Neural crest cell (in vitro differentiated cells): ENCODE data around the gene REP15. TPM values are rescaled to one million over a fixed set of nuclear protein-coding genes. Genes with fewer than 3 reads are reported as not detected.
"Not testable (repeated sequence)": the region's sequence is repeated elsewhere in the genome, so short reads cannot be mapped to it uniquely, and the experiment has no call there.

ENCODE experiments used
- DNase-seq: peaks from one replicate; pipeline ENCODE4 v3.0.0; 2021; ENCODE audit warnings: low read depth, mixed read lengths, low spot score
- H3K27ac Mint-ChIP-seq: one replicate; pipeline ENCODE4 v1.8.0; 2021; ENCODE audit warnings: mild to moderate bottlenecking, mixed read lengths; ENCODE audit not compliant: unreplicated experiment
- H3K27me3 Mint-ChIP-seq: 2 replicates; pipeline ENCODE4 v1.8.0; 2021; ENCODE audit warnings: low read depth, mild to moderate bottlenecking, mixed read lengths
- H3K36me3 Mint-ChIP-seq: 2 replicates; pipeline ENCODE4 v1.8.0; 2021; ENCODE audit warnings: low read depth, mild to moderate bottlenecking, mixed read lengths
- H3K4me1 Mint-ChIP-seq: 2 replicates; pipeline ENCODE4 v1.8.0; 2021; ENCODE audit warnings: mixed read lengths
- H3K4me3 Mint-ChIP-seq: one replicate; pipeline ENCODE4 v1.8.0; 2021; ENCODE audit warnings: mild to moderate bottlenecking, mixed read lengths
- H3K9me3 Mint-ChIP-seq: 2 replicates; pipeline ENCODE4 v1.8.0; 2021; ENCODE audit warnings: mixed read lengths
- total RNA-seq: library from RNA; stranded (reverse); gene quantifications from 2 replicates; pipeline ENCODE4 v1.2.1, GENCODE V29; 2021
- TF ChIP-seq, protein P1 (sequence below): fragments of 200-600 bp; sonication (generic); conservative IDR thresholded peaks from 2 replicates; pipeline ENCODE4 v1.5.0; 2021; ENCODE audit warnings: antibody characterized with exemption, mild to moderate bottlenecking

REP15 gene
- total RNA-seq, 1 donor from 2014 or later: 1.5 TPM

DNA sequence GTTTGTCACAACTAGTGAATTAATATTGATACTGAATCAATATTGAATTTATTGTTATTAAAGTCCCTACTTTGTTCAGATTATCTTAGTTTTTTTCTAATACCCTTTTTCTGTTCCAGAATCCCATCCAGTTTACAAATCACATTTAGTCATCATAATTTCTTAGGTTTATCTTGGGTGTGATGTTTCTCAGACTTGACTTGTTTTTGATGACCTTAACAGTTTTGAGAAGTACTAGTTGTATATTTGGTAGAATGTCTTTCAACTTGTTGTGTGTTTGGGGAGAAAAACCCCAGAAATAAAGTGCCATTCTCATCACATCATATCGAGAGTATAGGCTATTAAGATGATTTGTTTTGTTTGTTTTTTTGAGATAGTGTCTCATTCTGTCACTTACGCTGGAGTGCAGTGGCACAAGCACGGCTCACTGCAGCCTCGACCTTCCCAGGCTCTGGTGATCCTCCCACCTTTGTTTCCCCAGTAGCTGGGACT lies 33.9 kb downstream of the REP15 start:
- Mint-ChIP-seq H3K9me3 (no peaks in the 10 kb centered on the region), H3K27ac (peak overlapping the region; percentile 35), H3K27me3 (no peaks in the 10 kb centered on the region), H3K4me3 (no peak overlapping the region), H3K4me1 (no peaks in the 10 kb centered on the region), H3K36me3 (peaks cover 7% of the 10 kb centered on the region)
- TF ChIP-seq, protein P1, sequence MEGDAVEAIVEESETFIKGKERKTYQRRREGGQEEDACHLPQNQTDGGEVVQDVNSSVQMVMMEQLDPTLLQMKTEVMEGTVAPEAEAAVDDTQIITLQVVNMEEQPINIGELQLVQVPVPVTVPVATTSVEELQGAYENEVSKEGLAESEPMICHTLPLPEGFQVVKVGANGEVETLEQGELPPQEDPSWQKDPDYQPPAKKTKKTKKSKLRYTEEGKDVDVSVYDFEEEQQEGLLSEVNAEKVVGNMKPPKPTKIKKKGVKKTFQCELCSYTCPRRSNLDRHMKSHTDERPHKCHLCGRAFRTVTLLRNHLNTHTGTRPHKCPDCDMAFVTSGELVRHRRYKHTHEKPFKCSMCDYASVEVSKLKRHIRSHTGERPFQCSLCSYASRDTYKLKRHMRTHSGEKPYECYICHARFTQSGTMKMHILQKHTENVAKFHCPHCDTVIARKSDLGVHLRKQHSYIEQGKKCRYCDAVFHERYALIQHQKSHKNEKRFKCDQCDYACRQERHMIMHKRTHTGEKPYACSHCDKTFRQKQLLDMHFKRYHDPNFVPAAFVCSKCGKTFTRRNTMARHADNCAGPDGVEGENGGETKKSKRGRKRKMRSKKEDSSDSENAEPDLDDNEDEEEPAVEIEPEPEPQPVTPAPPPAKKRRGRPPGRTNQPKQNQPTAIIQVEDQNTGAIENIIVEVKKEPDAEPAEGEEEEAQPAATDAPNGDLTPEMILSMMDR: no peak
- DNase-seq: no peak

DNA sequence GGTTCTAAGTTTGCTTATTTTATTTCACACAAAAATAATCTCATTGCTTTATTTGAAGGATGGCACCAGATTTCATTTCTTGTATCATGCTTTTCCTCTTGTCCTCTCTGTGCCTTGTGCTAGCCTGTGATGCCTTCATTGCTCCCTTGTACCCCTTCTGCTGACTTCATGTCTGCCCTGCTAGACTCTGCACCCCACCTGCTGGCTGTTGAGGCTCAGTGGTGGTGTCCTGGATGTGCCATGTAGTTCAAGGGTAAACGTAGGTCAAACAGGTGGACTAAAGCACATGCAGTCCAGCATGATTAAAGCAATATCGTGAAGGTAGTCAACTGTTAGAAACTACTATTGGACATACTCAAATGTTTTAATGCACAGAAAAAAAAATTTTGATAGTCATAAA lies 36.0 kb downstream of the REP15 start:
- no peak overlapping the region for H3K27ac Mint-ChIP-seq
- no peak for DNase-seq
- no peaks in the 10 kb centered on the region for H3K36me3 Mint-ChIP-seq
- TF ChIP-seq, protein P1: peak; percentile 25
- no peaks in the 10 kb centered on the region for H3K9me3 Mint-ChIP-seq
- no peaks in the 10 kb centered on the region for H3K27me3 Mint-ChIP-seq
- H3K4me3 Mint-ChIP-seq: no peak overlapping the region
- H3K4me1 Mint-ChIP-seq: no peaks in the 10 kb centered on the region

DNA sequence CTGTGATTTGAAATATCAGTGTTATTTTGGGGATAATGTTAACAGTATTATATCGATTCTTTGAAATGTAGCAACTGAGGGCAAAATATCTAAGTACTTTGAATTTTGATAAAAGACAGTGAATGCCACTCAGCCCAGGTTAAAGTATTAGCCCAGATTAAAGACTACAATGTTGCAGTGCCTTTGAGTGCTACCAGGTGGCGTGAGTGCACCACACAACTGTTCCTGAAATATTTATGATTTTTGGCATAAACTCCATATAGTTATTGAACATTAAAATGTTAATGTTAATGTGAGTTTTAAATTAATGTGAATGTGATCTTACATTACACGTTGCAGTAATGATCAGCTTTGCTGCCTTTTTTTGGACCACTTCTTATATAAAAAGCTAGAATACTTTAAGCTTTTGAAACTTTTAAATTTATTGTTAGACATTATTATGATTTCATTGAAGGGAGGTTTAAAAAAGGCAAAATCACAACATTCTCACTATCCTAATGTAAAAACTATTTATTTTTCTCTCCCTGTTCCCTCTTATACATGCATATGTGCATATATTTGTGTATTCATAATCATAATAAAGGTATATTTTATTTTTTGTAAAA lies 36.9 kb downstream of the REP15 start:
- TF ChIP-seq, protein P1: peak; percentile 98
- H3K27ac Mint-ChIP-seq: no peak overlapping the region
- no peaks in the 10 kb centered on the region for H3K4me1 Mint-ChIP-seq
- no peaks in the 10 kb centered on the region for H3K27me3 Mint-ChIP-seq
- no peak for DNase-seq
- no peaks in the 10 kb centered on the region for H3K9me3 Mint-ChIP-seq
- no peak overlapping the region for H3K4me3 Mint-ChIP-seq
- H3K36me3 Mint-ChIP-seq: no peaks in the 10 kb centered on the region

DNA sequence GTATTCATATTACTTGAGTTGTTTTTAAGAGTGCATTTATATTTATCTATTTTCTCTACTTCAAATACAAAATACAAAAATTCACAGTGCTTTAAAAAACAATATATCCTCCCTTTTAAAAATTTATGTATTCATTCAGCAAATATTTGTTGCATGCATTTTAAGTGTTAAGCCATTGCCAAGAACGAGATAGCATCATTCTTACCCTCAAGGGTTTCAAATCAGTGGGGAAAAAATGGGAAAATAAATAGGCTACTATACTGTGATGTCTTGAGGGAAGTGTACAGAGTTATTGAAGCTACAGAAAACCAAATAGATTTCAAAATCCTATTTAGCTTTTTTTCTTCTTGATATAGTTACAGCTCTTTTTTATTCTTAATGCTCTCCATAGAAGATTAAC lies 37.5 kb downstream of the REP15 start:
- Mint-ChIP-seq H3K36me3 (no peaks in the 10 kb centered on the region), H3K9me3 (no peaks in the 10 kb centered on the region), H3K4me3 (no peak overlapping the region), H3K27ac (no peak overlapping the region), H3K4me1 (no peaks in the 10 kb centered on the region), H3K27me3 (no peaks in the 10 kb centered on the region)
- TF ChIP-seq, protein P1: no peak
- no peak for DNase-seq

DNA sequence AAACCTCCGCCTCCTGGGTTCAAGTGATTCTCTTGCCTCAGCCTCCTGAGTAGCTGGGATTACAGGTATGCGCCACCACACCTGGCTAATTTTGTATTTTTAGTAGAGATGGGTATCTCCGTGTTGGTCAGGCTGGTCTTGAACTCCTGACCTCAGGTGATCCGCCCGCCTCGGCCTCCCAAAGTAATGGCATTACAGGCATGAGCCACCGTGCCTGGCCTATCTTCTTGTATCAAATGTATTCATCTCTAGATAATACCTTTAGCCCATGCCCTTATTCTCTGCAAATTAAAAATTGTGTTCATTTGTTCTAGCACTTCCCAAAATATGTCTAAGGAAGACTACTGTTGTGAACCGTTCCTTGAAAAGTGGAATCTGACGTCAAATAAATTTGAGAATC lies 38.1 kb downstream of the REP15 start:
- H3K4me1 Mint-ChIP-seq, H3K27ac Mint-ChIP-seq, H3K9me3 Mint-ChIP-seq, DNase-seq, H3K27me3 Mint-ChIP-seq, H3K4me3 Mint-ChIP-seq, H3K36me3 Mint-ChIP-seq: not testable (repeated sequence)

DNA sequence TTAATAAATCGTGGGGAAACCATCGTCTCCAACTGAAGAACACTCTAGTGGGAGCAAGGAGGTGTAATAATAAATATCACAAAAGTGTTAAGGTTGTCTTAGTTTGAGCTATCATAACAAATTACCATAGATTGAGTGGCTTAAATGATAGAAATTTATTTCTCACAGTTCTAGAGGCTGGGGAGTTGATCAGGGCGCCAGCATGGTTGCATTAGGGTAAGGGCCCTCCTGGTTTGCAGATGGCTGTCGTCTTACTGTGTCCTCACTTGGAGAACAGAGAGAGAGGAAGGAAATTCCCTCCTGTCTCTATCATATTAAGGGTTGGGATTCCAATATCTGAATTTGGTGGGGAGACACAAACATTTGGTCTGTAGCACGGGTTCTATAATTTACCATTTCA lies 47.4 kb downstream of the REP15 start:
- Mint-ChIP-seq H3K36me3 (peaks cover 16% of the 10 kb centered on the region), H3K4me1 (peaks cover 10% of the 10 kb centered on the region), H3K27me3 (no peaks in the 10 kb centered on the region), H3K4me3 (no peak overlapping the region), H3K27ac (no peak overlapping the region), H3K9me3 (no peaks in the 10 kb centered on the region)
- TF ChIP-seq, protein P1: no peak
- DNase-seq: no peak

DNA sequence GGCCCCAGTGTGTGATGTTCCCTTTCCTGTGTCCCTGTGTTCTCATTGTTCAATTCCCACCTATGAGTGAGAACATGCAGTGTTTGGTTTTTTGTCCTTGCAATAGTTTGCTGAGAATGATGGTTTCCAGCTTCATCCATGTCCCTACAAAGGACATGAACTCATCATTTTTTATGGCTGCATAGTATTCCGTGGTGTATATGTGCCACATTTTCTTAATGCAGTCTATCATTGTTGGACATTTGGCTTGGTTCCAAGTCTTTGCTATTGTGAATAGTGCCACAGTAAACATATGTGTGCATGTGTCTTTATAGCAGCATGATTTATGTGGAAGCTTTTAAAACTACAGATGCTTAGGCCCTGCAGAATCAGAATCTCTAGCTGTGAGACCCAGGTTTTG lies 49.5 kb downstream of the REP15 start:
- peaks cover 16% of the 10 kb centered on the region for H3K36me3 Mint-ChIP-seq
- not testable (repeated sequence) for H3K9me3 Mint-ChIP-seq, H3K27me3 Mint-ChIP-seq, H3K4me1 Mint-ChIP-seq, H3K4me3 Mint-ChIP-seq, DNase-seq, H3K27ac Mint-ChIP-seq
